PC-3 (cell line): Measurements from ENCODE around the gene AGTPBP1. TPM values are rescaled to one million over a fixed set of nuclear protein-coding genes. Genes with fewer than 3 reads are reported as not detected.

Experiments used
- ATAC-seq: fragments of 200-7000 bp; cut with Tn5 transposase; 2 replicates; pipeline ENCODE4 v1.9.1; 2020; ENCODE audit warnings: mild to moderate bottlenecking, moderate library complexity
- BruUV-seq: library from RNA; stranded (reverse); fragments of 400-500 nt; replicated peaks from 2 replicates; lab custom pipeline; 2021; lab: Mats Ljungman, UMichigan
- CTCF ChIA-PET: fragments of 300-600 bp; sonication (Branson Sonifier 250); formaldehyde crosslinking; loops from one replicate; lab custom pipeline; 2022; ENCODE audit warnings: antibody characterized with exemption; lab: Charles Lee
- POLR2A ChIA-PET: fragments of 300-600 bp; sonication (Branson Sonifier 250); formaldehyde crosslinking; loops from one replicate; lab custom pipeline; 2022; ENCODE audit warnings: antibody characterized with exemption; ENCODE audit not compliant: unreplicated experiment; lab: Charles Lee
- DNase-seq: peaks from one replicate; pipeline ENCODE4 v3.0.0-alpha.2; 2015
- H2AFZ ChIP-seq: fragments of 300-600 bp; sonication (generic); 2 replicates; pipeline ENCODE4 v1.6.0; 2016; ENCODE audit warnings: antibody characterized with exemption, low read length
- H3F3A ChIP-seq: fragments of 300-600 bp; sonication (generic); one replicate; pipeline ENCODE4 v1.6.0; 2017; ENCODE audit warnings: antibody characterized with exemption, low read length, control low read depth, mild to moderate bottlenecking; ENCODE audit not compliant: unreplicated experiment
- H3K27ac ChIP-seq: fragments of 300-600 bp; sonication (generic); 2 replicates; pipeline ENCODE4 v1.5.1; 2016; ENCODE audit warnings: mild to moderate bottlenecking, low read length
- H3K27me3 ChIP-seq: fragments of 300-600 bp; sonication (generic); 2 replicates; pipeline ENCODE4 v1.6.1; 2016; ENCODE audit warnings: low read length, mixed read lengths
- H3K36me3 ChIP-seq: fragments of 300-600 bp; sonication (generic); 2 replicates; pipeline ENCODE4 v1.6.1; 2016; ENCODE audit warnings: low read depth, mixed run types, low read length, mixed read lengths
- H3K4me1 ChIP-seq: fragments of 300-600 bp; sonication (generic); 2 replicates; pipeline ENCODE4 v1.5.1; 2016; ENCODE audit warnings: low read length; ENCODE audit not compliant: insufficient read depth
- H3K4me2 ChIP-seq: fragments of 300-600 bp; sonication (generic); 2 replicates; pipeline ENCODE4 v1.6.0; 2016; ENCODE audit warnings: low read length
- H3K4me3 ChIP-seq: fragments of 300-600 bp; sonication (generic); 2 replicates; pipeline ENCODE4 v1.5.1; 2016; ENCODE audit warnings: mild to moderate bottlenecking, low read length, mixed read lengths
- H3K79me2 ChIP-seq: fragments of 300-600 bp; sonication (generic); 2 replicates; pipeline ENCODE4 v1.6.1; 2017; ENCODE audit warnings: low read length, mixed read lengths
- H3K9ac ChIP-seq: fragments of 300-600 bp; sonication (generic); 2 replicates; pipeline ENCODE4 v1.6.0; 2016; ENCODE audit warnings: mild to moderate bottlenecking, low read length
- H3K9me2 ChIP-seq: fragments of 300-600 bp; sonication (generic); replicated peaks from 2 replicates; pipeline ENCODE4 v1.6.1; 2016; ENCODE audit warnings: mixed run types, low read length, mixed read lengths
- H3K9me3 ChIP-seq: fragments of 300-600 bp; sonication (generic); 2 replicates; pipeline ENCODE4 v1.6.1; 2016; ENCODE audit warnings: low read length, mixed read lengths
- H4K20me1 ChIP-seq: fragments of 300-600 bp; sonication (generic); 2 replicates; pipeline ENCODE4 v1.6.1; 2016; ENCODE audit warnings: low read length, mixed read lengths
- EZH2 ChIP-seq: fragments of 300-600 bp; sonication (generic); IDR thresholded peaks from one replicate; pipeline ENCODE4 v1.6.1; 2017; ENCODE audit warnings: antibody characterized with exemption, mild to moderate bottlenecking, low read length; ENCODE audit not compliant: unreplicated experiment
- EZH2phosphoT487 ChIP-seq: fragments of 300-600 bp; sonication (generic); IDR thresholded peaks from 2 replicates; pipeline ENCODE4 v1.6.1; 2018; ENCODE audit warnings: mild to moderate bottlenecking, antibody characterized with exemption, low read length, borderline replicate concordance
- intact Hi-C: fragments of 100-400 bp; cut with micrococcal nuclease; formaldehyde crosslinking; loops from 2 replicates; pipeline ENCODE4 v1.9.0; 2023
- total RNA-seq: library from RNA; depleted of rRNA; stranded (reverse); fragments of >200 nt; gene quantifications from 2 replicates; pipeline ENCODE4 v1.2.3, GENCODE V29; 2014
- TF ChIP-seq, protein P1 (sequence below): fragments of 300-600 bp; sonication (generic); conservative IDR thresholded peaks from 2 replicates; pipeline ENCODE4 v1.5.1; 2017; ENCODE audit warnings: antibody characterized with exemption, low read depth, mild to moderate bottlenecking, low read length

Gene AGTPBP1
- total RNA-seq, 1 experiment from 2014 or later, result 6.0 TPM

DNA sequence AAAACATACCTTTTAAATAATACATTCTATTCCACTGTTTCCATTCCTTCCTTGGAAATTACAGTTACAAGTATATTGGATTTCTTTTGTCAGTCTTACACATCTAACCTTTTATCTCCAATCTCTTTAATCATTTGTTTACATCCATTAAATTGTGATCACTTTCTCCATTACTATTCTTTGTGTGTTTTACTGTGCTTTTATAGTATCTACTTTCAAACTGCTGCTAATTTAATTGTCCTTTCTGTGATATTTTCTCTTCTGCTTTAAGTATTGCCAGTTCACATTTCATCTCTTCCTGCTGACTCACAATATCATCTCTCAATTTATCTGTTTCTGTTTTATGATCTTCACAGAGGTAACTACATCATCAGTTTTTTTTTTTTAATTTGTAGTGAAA is 39.6 kb downstream of the AGTPBP1 start:
- Histone ChIP-seq H3F3A (no peaks in the 10 kb centered on the region), H3K4me3 (no peak overlapping the region), H3K9ac (no peak overlapping the region), H2AFZ (no peak overlapping the region), H3K9me3 (no peaks in the 10 kb centered on the region), H3K4me1 (no peaks in the 10 kb centered on the region), H3K27ac (no peak overlapping the region), H3K27me3 (no peaks in the 10 kb centered on the region), H4K20me1 (no peaks in the 10 kb centered on the region), H3K79me2 (no peaks in the 10 kb centered on the region), H3K9me2 (no peaks in the 10 kb centered on the region), H3K4me2 (no peak overlapping the region), H3K36me3 (no peaks in the 10 kb centered on the region)
- ATAC-seq, result no peak
- DNase-seq, result no peak
- no TSS peak for BruUV-seq
- POLR2A ChIA-PET, result no interaction called here
- CTCF ChIA-PET, result no interaction called here
- TF ChIP-seq EZH2, result no peak
- TF ChIP-seq, protein P1, sequence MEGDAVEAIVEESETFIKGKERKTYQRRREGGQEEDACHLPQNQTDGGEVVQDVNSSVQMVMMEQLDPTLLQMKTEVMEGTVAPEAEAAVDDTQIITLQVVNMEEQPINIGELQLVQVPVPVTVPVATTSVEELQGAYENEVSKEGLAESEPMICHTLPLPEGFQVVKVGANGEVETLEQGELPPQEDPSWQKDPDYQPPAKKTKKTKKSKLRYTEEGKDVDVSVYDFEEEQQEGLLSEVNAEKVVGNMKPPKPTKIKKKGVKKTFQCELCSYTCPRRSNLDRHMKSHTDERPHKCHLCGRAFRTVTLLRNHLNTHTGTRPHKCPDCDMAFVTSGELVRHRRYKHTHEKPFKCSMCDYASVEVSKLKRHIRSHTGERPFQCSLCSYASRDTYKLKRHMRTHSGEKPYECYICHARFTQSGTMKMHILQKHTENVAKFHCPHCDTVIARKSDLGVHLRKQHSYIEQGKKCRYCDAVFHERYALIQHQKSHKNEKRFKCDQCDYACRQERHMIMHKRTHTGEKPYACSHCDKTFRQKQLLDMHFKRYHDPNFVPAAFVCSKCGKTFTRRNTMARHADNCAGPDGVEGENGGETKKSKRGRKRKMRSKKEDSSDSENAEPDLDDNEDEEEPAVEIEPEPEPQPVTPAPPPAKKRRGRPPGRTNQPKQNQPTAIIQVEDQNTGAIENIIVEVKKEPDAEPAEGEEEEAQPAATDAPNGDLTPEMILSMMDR, result no peak
- no peak for TF ChIP-seq EZH2phosphoT487
- intact Hi-C loops, result no loop called here

DNA sequence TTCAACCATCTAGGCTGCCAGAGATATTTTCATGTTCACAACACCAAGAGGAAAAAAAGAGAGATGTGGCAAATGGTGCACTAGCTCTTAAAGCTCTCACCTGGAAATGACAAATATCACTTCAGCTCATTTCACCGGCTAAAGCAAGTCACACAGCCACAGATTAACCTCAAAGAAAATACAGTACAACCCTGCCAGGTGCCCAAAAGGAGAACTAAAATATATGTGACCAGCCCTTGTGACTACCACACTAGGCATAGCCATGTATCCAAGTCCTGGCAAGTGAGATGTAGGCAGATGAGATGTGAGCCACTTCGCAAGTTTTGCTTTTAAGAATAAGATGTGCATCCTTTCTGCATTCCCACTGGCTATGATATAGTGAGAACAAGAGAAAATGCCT is 41.4 kb downstream of the AGTPBP1 start:
- no TSS peak for BruUV-seq
- Histone ChIP-seq H3K4me1 (no peaks in the 10 kb centered on the region), H2AFZ (no peak overlapping the region), H3K9ac (no peak overlapping the region), H3K4me3 (no peak overlapping the region), H3K27me3 (no peaks in the 10 kb centered on the region), H3F3A (no peaks in the 10 kb centered on the region), H3K27ac (no peak overlapping the region), H3K9me3 (no peaks in the 10 kb centered on the region), H3K79me2 (no peaks in the 10 kb centered on the region), H4K20me1 (no peaks in the 10 kb centered on the region), H3K36me3 (no peaks in the 10 kb centered on the region), H3K4me2 (no peak overlapping the region), H3K9me2 (no peaks in the 10 kb centered on the region)
- intact Hi-C loops, result no loop called here
- ChIA-PET CTCF (no interaction called here), POLR2A (no interaction called here)
- ATAC-seq, result no peak
- DNase-seq, result no peak
- TF ChIP-seq, protein P1, result no peak
- TF ChIP-seq EZH2phosphoT487 (no peak), EZH2 (no peak)

DNA sequence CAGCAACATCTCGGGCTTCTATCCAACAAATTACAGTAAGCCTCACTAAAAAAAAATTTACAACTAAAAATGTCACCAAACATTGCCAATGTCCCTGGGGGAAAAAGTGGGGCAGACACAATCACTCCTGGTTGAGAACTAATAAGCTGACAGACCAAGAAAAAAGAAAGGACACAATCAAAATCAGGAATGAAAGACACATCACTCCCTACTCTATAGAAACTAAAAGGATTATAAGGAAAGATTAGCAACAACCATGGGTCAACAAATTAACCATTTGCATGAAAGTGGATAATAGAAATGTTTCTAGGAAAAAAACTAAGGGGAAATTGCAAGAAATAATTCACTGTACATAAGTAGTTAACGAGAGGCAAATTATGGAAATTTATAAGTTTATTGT is 53.4 kb downstream of the AGTPBP1 start:
- Histone ChIP-seq H3K36me3 (no peaks in the 10 kb centered on the region), H3K9me2 (no peaks in the 10 kb centered on the region), H3K9ac (no peak overlapping the region), H3K27me3 (no peaks in the 10 kb centered on the region), H3K79me2 (no peaks in the 10 kb centered on the region), H3K27ac (no peak overlapping the region), H3F3A (no peaks in the 10 kb centered on the region), H3K4me3 (no peak overlapping the region), H3K9me3 (no peaks in the 10 kb centered on the region), H4K20me1 (no peaks in the 10 kb centered on the region), H3K4me2 (no peak overlapping the region), H3K4me1 (no peaks in the 10 kb centered on the region), H2AFZ (no peak overlapping the region)
- ATAC-seq (no peak), DNase-seq (no peak)
- no TSS peak for BruUV-seq
- intact Hi-C loops, result no loop called here
- CTCF ChIA-PET, result no interaction called here
- TF ChIP-seq EZH2, result no peak
- no peak for TF ChIP-seq EZH2phosphoT487
- TF ChIP-seq, protein P1, result no peak
- POLR2A ChIA-PET, result no interaction called here
